ENCODE data around the gene HOXC11.
A peak's percentile ranks its signal among the peaks of the same experiment; 100 is the strongest.

The HOXC11 gene

DNA sequence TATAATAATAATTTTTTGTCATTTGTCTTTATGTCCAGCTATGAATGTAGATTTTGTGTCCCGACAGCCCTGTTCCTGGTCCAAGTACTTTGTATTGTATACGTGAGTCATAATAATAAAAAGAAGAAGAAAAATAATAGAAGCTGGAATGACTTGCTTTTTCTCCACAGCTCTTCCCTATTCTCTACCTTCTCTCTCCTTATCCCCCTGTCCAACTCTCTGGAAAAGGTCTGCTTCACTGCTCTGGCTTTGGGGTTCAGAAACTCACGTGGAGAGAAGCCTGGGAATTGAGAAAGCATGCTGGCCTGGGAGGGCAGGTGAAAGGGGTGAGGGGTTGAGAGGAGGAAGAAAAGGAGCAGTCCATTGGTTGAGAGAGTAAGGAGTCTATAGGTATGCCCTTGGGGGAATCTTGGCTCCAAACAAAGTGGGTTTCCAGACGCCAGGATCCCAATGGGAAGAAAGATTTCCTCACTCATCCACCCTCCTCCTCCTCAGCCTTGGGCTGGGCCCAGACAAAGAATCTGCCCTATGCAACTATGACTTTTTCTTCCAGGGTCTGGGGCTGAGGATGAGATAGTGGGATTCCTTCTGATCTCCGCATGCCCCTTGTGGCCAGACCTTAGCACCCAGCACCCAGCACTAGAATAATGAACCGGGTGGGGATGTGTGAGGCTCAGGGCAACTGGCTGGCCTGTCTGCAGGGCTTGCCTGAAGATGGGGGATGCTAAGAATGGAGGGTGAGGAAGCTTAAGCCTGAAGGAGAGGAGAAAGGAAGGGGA lies 39.9 kb downstream of the HOXC11 start:
- DNase-seq = no peak

- no peak for DNase-seq
Measured at GRCh38 chr12:54014377-54015017, 41.6 kb downstream of the HOXC11 start.

- DNase-seq = no peak
Measured at GRCh38 chr12:54015018-54015931, 42.3 kb downstream of the HOXC11 start.

- no peak for DNase-seq
Measured at GRCh38 chr12:54016051-54016450, 43.1 kb downstream of the HOXC11 start.

DNA sequence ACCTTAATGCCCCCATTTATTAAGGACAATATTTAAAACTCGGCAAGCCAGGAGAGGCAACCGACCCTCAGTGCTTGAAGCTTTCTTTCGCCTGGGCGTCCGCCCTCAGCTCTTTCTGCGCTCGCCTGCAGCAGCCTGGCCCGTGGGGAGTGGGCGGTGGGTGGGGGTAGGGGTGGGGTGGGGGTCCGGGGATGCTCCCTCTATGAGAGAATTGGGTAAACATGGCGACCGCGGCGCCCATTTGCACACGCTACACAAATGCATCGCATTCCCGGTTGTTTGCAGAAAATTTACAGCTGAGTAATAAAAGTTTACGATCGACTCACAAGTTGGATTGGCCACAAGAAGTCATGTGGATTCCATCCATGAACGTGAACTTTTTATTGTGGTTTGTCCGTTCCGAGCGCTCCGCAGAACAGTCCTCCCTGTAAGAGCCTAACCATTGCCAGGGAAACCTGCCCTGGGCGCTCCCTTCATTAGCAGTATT lies 43.6 kb downstream of the HOXC11 start:
- DNase-seq = peak; percentile 97

GRCh38 chr12:54017027-54017788 lies 44.3 kb downstream of the HOXC11 start:
- no peak for DNase-seq

DNA sequence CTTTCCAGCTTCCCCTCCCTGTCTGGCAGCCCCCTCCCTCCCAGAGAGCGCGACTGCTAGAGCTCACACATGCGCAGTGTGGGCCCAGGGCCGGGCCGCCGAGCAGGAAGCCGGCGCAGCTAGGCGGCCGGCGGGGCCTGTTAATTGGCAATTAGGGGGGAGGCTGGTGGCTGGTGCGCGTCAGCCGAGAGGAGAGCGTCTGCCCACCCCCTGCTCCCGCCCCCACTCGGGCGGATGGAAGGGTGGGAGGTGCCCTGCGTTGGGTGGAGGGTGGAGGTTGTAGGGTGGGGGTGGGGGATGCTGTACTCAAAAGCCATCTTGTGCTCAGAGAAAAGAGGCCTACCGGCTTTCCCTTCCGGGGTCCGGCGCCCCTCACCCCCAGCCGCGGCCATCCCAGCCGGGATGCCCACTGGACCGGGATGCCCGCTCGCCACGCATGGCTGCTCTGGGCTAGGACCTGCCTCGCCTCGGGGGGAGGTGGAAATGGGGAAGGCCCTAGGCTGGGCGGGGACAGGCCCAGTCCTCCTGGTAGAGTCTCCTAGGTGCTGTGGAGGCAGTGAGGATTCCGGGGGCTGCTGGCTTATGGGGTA lies 45.0 kb downstream of the HOXC11 start:
- peak; percentile 99 for DNase-seq

DNA sequence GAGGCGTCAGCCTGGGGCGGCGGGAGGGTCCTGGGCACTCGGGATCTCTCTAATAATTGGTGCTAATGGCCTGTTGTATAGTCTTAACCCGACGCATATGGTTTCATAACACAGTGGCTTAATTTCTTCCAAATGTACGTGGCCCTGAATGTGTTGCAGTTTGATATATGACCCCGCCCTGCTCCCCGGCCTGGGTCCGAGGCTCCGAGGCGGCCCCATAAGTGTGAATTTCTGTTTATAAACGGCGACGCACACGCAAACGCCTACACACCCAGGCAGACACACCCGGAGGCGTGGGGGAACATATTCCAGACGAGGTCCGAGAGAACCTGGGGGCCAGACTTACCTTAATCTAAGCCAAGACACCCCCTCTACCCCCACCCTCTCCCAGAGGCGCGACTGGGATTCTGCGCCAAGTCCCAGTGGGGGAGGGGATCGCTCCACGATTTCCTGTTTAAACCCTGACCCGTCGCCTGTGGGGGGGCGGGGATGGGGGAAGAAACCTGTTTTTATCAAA lies 45.6 kb downstream of the HOXC11 start:
- peak; percentile 86 for DNase-seq

- peak; percentile 86 for DNase-seq
Measured at GRCh38 chr12:54019091-54019811, 46.3 kb downstream of the HOXC11 start.

DNA sequence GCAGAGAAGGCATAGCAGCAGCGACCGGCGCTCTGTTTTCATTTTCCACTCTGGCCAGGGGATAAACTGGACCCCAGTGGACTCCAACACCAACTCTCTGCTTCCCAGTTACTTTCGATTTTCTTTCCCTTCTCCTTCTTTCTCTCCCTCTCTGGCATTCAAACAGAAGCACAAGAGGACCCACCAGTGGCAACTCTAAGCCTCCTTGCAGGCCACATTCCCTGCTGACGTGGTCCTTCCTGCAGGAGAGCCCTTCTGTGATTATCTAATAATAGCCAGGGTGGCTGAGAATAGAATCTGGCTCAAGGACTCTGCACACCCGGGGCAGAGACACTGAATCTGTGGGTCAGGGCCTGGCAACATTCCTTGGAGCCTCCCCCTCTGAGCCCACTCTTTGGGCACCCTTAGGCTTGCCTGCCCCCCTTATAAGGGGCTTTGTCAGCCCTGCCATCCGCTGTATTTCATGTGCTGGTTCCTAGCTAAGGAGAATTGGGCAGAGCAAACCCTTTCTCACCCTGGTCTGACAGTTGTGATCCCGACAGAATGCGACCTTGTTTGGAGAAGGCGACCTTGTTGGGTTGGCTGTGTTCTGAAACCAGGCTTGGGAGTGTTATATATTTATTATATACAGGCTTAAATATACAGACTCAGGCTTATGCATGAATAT lies 47.1 kb downstream of the HOXC11 start:
- DNase-seq = no peak

DNA sequence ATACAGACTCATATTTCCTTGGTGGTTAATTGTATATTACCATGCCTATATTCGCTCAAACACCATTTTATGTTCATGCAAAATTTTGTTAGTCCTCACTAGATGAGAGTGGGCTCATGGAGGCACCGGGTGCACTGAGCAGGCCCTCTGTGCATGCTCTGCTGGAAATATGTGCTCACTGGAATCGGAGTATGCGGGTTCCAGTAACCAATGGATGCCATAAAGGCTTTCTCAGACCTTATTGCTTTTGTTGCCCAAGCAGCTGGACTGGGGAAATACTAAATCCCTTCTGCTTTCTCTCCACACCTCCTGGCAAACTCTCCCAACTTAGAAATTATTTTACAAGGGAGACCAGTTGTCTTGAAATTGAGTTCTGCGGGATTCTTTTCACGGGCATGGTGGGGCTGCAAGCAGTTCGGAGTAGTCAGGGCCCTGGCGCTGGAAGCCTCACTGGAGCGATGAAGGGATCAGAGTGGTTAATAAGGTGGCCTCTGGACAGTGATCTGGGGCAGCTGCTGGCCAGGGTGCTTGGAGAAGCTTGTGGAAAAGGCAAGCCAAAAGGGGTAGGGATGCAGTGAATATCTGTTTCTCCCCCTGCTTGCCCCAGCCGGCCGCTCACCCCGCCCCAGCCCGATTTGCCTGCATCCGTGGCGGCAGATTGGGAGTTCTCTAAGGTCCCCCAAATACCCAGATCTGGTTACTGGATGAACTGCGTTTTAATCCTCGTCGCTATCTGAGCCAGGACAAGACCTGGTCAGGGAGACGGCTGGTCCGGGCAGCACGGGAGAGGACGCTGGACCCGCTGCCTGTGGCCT lies 47.9 kb downstream of the HOXC11 start:
- no peak for DNase-seq

GRCh38 chr12:54021432-54022013 lies 48.6 kb downstream of the HOXC11 start:
- DNase-seq = peak; percentile 48

DNA sequence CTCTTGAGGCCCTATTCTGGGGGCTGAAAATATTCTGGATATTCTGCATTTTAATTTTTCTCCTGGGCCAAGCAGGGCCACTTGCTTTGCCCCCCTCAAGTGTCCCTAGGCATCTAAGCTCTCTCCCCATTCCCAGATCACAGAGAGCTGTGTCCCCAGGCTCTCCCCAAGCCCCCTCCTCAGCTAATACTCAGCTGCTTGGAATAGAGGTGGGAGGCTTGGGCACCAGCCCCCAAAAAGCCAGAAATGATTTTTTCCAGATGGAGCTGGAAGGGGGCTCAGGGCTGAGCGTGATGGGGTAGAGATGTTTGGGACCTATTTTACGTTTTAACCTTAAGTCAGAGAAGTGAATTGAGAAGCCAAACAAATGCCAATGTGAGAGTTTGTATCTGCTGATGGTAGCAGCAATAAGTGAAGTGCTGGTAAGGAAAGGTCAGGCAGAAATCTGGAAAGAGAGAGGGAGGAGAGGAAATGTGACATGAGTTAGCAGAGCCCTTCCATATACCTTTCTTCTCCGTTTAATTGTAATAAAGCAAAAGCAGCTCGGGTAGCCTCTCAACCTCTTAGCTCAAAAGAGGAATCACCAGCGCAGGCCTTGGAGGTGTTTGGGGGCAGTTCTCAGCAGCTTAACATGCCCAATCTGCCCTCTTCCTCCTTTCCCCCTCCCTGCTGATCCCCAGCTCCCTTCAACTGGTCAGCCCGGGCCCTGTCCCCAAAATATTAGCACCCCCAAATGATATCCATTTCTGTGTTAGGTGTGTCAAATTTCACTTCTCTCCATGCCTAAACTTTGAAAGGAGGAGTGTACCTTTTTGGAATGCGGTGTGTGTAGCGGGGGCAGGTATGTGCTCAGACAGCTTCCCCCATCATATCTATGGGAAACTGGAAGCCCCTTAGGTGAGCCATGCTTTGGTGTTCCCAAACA lies 50.3 kb downstream of the HOXC11 start:
- DNase-seq = peak; percentile 14

DNA sequence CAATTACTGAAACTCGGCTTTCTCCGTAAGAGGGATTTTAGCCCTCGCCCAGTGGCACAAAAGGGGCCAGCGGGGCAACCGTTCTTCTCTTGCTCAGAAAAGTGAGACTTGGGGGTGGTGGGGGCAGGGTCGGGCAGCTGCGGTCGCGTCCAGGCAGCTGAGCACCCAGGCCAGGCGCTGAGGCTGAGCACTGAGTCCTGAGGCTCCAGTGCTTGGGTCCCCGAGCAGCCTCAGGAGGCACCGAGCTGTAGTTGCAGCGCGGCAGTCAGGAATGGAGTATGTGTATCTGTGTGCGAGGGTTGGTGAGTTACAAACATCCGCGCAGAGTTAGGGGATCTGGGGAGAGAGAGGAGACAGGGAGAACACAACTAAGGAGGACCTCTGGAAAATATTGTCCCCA lies 51.2 kb downstream of the HOXC11 start:
- DNase-seq = peak; percentile 46

DNA sequence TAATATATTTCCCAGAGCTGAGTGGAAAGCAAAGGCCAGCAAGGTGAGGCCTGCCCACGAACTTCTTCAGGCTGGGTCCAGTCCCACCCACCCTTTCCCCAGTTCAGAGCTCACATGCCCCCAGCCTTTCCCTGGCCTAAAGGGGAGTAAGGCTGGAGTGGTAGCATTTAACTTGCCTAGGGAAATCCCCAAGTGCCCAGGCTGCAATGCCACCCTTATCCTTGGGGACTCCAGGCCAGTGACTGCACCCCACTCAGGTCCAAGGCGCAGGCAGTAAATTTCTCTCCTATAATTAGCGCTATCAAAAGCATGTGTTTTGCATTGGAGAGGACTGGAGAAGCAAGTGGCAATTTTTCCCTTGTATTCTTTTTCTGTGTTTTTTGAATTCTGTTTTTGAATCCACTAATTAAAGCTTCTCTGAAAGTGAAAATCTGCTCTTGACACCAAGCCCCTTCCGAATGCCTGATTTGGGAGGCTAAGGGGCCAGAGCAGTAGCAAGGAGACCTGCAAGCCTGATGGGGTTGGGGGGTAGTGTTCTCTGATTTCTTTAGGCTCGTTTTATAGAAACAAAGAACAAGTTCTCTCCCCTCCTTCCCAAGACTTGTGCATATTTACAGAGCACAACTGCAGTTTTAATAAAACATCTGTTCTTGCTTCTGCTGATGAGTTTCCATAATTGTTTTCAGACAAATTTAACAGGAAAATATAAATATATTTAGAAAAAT lies 51.8 kb downstream of the HOXC11 start:
- peak; percentile 11 for DNase-seq

- DNase-seq = peak; percentile 48
Measured at GRCh38 chr12:54025499-54026405, 52.8 kb downstream of the HOXC11 start.

Measured in fibroblast of skin of right quadriceps (primary cell).